ENCODE data around the gene KIF26B.

The KIF26B gene

GRCh38 chr1:245754463-245754961 lies 599.7 kb downstream of the KIF26B start:
- TF ChIP-seq CTCF (IDR thresholded peaks at IDR 0.05; ENCODE audit: low read depth, low read length) = no peak; the same call in 1 of the 2 replicates
- TF ChIP-seq EZH2phosphoT487 (IDR thresholded peaks at IDR 0.05; ENCODE audit: low read depth) = no peak
- peak overlapping the region; percentile 74 for H3K4me2 ChIP-seq (ENCODE audit: low read length)
- H2AFZ ChIP-seq (ENCODE audit: low read depth, low read length) = peak overlapping the region; percentile 69
- no peaks in the 10 kb centered on the region for H4K20me1 ChIP-seq (ENCODE audit: insufficient read depth, low read length)
- H3K27me3 ChIP-seq (ENCODE audit: low read depth, low read length) = no peaks in the 10 kb centered on the region
- peaks cover 17% of the 10 kb centered on the region for H3K4me1 ChIP-seq (ENCODE audit: low read length)
- H3K79me2 ChIP-seq (ENCODE audit: low read length) = no peaks in the 10 kb centered on the region
- H3K9me3 ChIP-seq (ENCODE audit: insufficient read depth, low read length) = no peaks in the 10 kb centered on the region
- no peaks in the 10 kb centered on the region for H3K36me3 ChIP-seq (replicated peaks; ENCODE audit: low read depth, low read length)
- peak overlapping the region; percentile 30; the same call in 1 of the 2 replicates for H3K27ac ChIP-seq (ENCODE audit: low read length)
- H3K4me3 ChIP-seq (ENCODE audit: low read length) = peak overlapping the region; percentile 60
- peak overlapping the region; percentile 43 for H3K9ac ChIP-seq (ENCODE audit: low read length)

All from OCI-LY3 (cell line).